A673 (cell line): ENCODE data around the gene EFCAB6. TPM values are rescaled to one million over a fixed set of nuclear protein-coding genes. Genes with fewer than 3 reads are reported as not detected.
A peak's percentile ranks its signal among the peaks of the same experiment; 100 is the strongest.

Source experiments
- BruUV-seq: library from RNA; stranded (reverse); fragments of 400-500 nt; replicated peaks from 2 replicates; lab custom pipeline; 2021; lab: Mats Ljungman, UMichigan
- CTCF ChIA-PET: fragments of 300-600 bp; sonication (Branson Sonifier 250); formaldehyde crosslinking; loops from one replicate; lab custom pipeline; 2022; ENCODE audit warnings: antibody characterized with exemption; lab: Charles Lee
- POLR2A ChIA-PET: fragments of 300-600 bp; sonication (Branson Sonifier 250); formaldehyde crosslinking; loops from one replicate; lab custom pipeline; 2022; ENCODE audit warnings: antibody characterized with exemption; ENCODE audit not compliant: low non-redundant PET; lab: Charles Lee
- DNase-seq: peaks from one replicate; pipeline ENCODE4 v3.0.0-alpha.2; 2015; ENCODE audit warnings: low spot score
- H3K27ac ChIP-seq: fragments of 200-600 bp; sonication (generic); 2 replicates; pipeline ENCODE4 v1.5.1; 2016; ENCODE audit warnings: mixed run types, low read depth, mild to moderate bottlenecking, mixed read lengths, antibody characterized with exemption, low read length; ENCODE audit not compliant: poor library complexity, severe bottlenecking
- H3K27me3 ChIP-seq: fragments of 200-600 bp; sonication (generic); replicated peaks from 2 replicates; pipeline ENCODE4 v1.6.1; 2017; ENCODE audit warnings: mixed run types, low read depth, mild to moderate bottlenecking, mixed read lengths, antibody characterized with exemption, low read length; ENCODE audit not compliant: insufficient read depth, poor library complexity
- H3K36me3 ChIP-seq: fragments of 200-600 bp; sonication (generic); 2 replicates; pipeline ENCODE4 v1.6.1; 2016; ENCODE audit warnings: mixed run types, mild to moderate bottlenecking, mixed read lengths, antibody characterized with exemption, low read length; ENCODE audit not compliant: insufficient read depth, poor library complexity, severe bottlenecking
- H3K4me1 ChIP-seq: fragments of 200-600 bp; sonication (generic); 2 replicates; pipeline ENCODE4 v1.6.1; 2017; ENCODE audit warnings: mixed run types, mild to moderate bottlenecking, mixed read lengths, antibody characterized with exemption, low read length; ENCODE audit not compliant: insufficient read depth, poor library complexity, severe bottlenecking
- H3K4me3 ChIP-seq: fragments of 200-600 bp; sonication (generic); 2 replicates; pipeline ENCODE4 v1.5.1; 2016; ENCODE audit warnings: low read depth, mixed run types, mild to moderate bottlenecking, mixed read lengths, low read length; ENCODE audit not compliant: poor library complexity, severe bottlenecking
- H3K9me3 ChIP-seq: fragments of 200-600 bp; sonication (generic); 2 replicates; pipeline ENCODE4 v1.6.1; 2016; ENCODE audit warnings: mixed run types, low read depth, mild to moderate bottlenecking, mixed read lengths, antibody characterized with exemption, low read length; ENCODE audit not compliant: poor library complexity, severe bottlenecking
- EZH2 ChIP-seq: fragments of 200-600 bp; sonication (generic); IDR thresholded peaks from 2 replicates; pipeline ENCODE4 v1.6.1; 2017; ENCODE audit warnings: borderline replicate concordance, low read depth, mild to moderate bottlenecking, mixed read lengths, antibody characterized with exemption, low read length; ENCODE audit not compliant: poor library complexity, severe bottlenecking
- intact Hi-C: fragments of 100-400 bp; cut with micrococcal nuclease; formaldehyde crosslinking; loops from one replicate; pipeline ENCODE4 v1.10.0; 2022; ENCODE audit not compliant: unreplicated experiment
- total RNA-seq: library from RNA; stranded (reverse); gene quantifications from 2 replicates; pipeline ENCODE4 v1.2.3, GENCODE V29; 2021
- TF ChIP-seq, protein P1 (sequence below): fragments of 300-800, 200-600 bp; sonication (generic); conservative IDR thresholded peaks from 2 replicates; pipeline ENCODE4 v1.5.1; 2017; ENCODE audit warnings: low read depth, mild to moderate bottlenecking, antibody characterized with exemption, low read length, moderate library complexity, mixed read lengths

Gene EFCAB6
- total RNA-seq, 1 experiment from 2014 or later, result 0.41 TPM

DNA sequence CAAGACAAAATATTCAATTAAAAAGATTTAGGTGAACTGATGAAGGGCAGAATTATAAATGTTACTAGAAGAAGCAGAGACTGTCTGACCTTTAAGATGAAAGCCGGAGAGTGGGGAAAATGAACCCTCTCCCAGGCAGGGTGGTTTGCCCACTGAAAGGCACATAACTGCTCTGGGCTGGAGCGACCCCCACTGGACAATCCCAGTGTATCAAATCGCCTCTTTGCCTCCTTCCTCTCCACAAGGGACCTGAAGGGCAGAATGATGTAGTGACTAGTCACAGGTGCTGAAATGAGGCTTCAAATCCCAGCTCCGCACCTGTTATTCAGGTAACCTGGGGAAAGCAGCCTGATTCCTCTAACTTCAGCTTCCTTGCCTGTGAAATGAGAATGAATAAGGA is 69.0 kb downstream of the EFCAB6 start:
- H3K9me3 ChIP-seq, result no peaks in the 10 kb centered on the region
- CTCF ChIA-PET, result no interaction called here

DNA sequence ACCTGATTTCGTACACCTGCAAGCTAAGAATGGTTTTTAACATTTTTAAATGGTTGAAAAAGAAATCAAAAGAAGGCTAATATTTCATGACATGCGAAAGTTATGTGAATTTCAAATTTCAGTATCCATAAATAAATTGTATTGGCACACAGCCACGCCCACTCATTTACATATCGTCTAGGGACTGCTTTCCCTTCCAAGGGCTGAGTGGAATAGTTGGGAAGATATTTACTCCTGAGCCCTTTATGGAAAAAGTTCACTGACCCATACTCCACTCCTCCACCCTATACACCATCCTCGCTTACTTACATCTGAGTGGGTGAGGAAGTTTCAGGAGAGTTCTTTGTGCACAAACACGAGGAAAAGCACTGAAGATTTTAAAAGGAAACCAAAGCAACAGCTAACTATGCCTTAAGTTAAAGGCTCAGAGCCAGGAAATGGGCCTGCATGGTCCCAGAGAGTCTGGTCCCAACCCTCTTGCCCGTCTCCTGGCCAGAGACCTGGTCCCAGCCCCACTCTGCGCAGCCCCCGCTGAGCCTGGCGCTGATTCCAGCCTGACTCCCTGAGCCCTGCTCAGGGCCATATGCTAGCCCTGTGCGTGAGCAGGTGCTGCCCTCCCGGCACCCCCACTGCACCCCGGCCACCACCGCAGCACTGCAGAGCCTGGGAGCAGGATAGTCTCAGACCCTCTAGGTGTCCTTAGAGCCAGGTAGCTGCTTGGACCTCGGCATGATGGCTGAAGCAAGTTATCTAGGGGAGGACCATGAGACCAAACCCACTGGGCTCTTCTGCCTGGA is 69.8 kb downstream of the EFCAB6 start:
- Histone ChIP-seq H3K36me3 (no peaks in the 10 kb centered on the region), H3K27ac (no peak overlapping the region), H3K9me3 (no peaks in the 10 kb centered on the region), H3K4me3 (no peak overlapping the region), H3K27me3 (peaks cover 55% of the 10 kb centered on the region), H3K4me1 (peaks cover 16% of the 10 kb centered on the region)
- POLR2A ChIA-PET, result no interaction called here
- CTCF ChIA-PET, result no interaction called here
- intact Hi-C loops, result loop anchor here (5.0 kb wide), 1 partner anchor 355 kb away; no protein-coding TSS in a partner anchor
- TF ChIP-seq, protein P1, sequence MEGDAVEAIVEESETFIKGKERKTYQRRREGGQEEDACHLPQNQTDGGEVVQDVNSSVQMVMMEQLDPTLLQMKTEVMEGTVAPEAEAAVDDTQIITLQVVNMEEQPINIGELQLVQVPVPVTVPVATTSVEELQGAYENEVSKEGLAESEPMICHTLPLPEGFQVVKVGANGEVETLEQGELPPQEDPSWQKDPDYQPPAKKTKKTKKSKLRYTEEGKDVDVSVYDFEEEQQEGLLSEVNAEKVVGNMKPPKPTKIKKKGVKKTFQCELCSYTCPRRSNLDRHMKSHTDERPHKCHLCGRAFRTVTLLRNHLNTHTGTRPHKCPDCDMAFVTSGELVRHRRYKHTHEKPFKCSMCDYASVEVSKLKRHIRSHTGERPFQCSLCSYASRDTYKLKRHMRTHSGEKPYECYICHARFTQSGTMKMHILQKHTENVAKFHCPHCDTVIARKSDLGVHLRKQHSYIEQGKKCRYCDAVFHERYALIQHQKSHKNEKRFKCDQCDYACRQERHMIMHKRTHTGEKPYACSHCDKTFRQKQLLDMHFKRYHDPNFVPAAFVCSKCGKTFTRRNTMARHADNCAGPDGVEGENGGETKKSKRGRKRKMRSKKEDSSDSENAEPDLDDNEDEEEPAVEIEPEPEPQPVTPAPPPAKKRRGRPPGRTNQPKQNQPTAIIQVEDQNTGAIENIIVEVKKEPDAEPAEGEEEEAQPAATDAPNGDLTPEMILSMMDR, result no peak
- no peak for TF ChIP-seq EZH2
- no peak for DNase-seq
- BruUV-seq, result no TSS peak

More for the DNA sequence above, 69.0 kb downstream of the EFCAB6 start:
- no TSS peak for BruUV-seq
- TF ChIP-seq EZH2, result no peak
- TF ChIP-seq, protein P1, result peak; percentile 55
- no peak overlapping the region for H3K4me3 ChIP-seq
- H3K4me1 ChIP-seq, result peaks cover 16% of the 10 kb centered on the region
- H3K27ac ChIP-seq, result no peak overlapping the region
- H3K27me3 ChIP-seq, result peaks cover 63% of the 10 kb centered on the region
- POLR2A ChIA-PET, result no interaction called here
- H3K36me3 ChIP-seq, result no peaks in the 10 kb centered on the region
- DNase-seq, result peak; percentile 19
- intact Hi-C loops, result loop anchor here (5.0 kb wide), 1 partner anchor 356 kb away; no protein-coding TSS in a partner anchor

DNA sequence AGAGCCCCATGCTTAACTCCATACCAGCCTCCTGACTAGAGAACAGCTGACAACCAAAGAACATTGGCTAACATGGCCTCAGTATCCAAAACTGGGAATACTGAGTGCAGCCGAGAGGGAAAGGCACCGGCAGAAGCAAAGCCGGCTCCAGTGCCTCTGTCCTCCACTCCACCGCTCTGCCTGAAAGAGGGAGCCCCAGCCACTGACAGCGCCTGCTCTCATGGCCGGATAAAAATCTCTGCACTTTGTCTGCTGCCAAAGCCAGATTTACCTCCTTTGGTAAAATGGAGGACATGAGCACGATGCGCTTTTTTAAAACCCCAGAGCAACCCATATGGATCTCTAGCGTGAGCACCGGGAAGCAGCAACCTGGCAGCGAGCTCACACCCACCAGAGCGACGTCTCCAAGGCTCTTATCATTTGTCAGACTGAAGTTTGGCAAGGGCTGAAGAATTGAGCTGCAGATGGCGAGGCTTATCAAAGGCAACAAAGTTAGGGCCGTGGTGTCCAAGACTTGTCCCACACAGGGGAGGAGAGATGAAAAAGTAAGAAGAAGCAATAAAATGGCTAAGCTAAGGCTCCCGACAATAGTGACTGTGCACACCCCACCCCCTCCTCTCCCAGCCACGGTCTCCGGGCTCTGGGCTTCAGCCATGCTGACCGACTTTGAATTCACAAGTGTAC is 71.4 kb downstream of the EFCAB6 start:
- intact Hi-C loops, result loop anchor here (5.0 kb wide), 1 partner anchor 353 kb away; no protein-coding TSS in a partner anchor
- no peak for DNase-seq
- no peak overlapping the region for H3K4me3 ChIP-seq
- TF ChIP-seq EZH2, result no peak
- TF ChIP-seq, protein P1, result no peak
- H3K4me1 ChIP-seq, result peaks cover 11% of the 10 kb centered on the region
- H3K9me3 ChIP-seq, result no peaks in the 10 kb centered on the region
- H3K27ac ChIP-seq, result no peak overlapping the region
- POLR2A ChIA-PET, result interaction anchor here (0.8 kb wide), 1 partner anchor 78 kb away, joined by 4 read pairs; no protein-coding TSS in a partner anchor
- CTCF ChIA-PET, result no interaction called here
- no TSS peak for BruUV-seq
- H3K27me3 ChIP-seq, result peaks cover 39% of the 10 kb centered on the region
- no peaks in the 10 kb centered on the region for H3K36me3 ChIP-seq
